Measurements from ENCODE around the gene C5orf22. TPM values are rescaled to one million over a fixed set of nuclear protein-coding genes. Genes with fewer than 3 reads are reported as not detected.
A peak's percentile ranks its signal among the peaks of the same experiment; 100 is the strongest.

The C5orf22 gene
- 54.0 and 61.6 TPM in 2 replicates for total RNA-seq (2014; rRNA removed; shearing (Covaris generic))

- peak within 1 kb of the TSS; percentile 65 for H3K27ac ChIP-seq
- H3K9me3 ChIP-seq (replicated peaks): no peaks in the 10 kb centered on the region
- peak within 1 kb of the TSS; percentile 87 for H3K4me3 ChIP-seq
- peaks cover 3% of the 10 kb centered on the region for H3K4me1 ChIP-seq
- peaks cover 48% of the 10 kb centered on the region for H3K36me3 ChIP-seq
- DNase-seq: peak; percentile 98 to 99
- no peaks in the 10 kb centered on the region for H3K27me3 ChIP-seq
These were observed at the start of gene C5orf22, which contains the start of gene DROSHA for GRCh38 chr5:31531888-31532547. TSS of gene C5orf22 (plus strand) at chr5:31532301. CDS start at chr5:31532393, 92 bp downstream. TSS of gene DROSHA (minus strand) at chr5:31532093. CDS start at chr5:31529059, 3,034 bp downstream.

- Histone ChIP-seq H3K4me1 (no peaks in the 10 kb centered on the region), H3K27ac (no peak overlapping the region), H3K27me3 (no peaks in the 10 kb centered on the region), H3K9me3 (replicated peaks) (no peaks in the 10 kb centered on the region), H3K36me3 (peaks cover 55% of the 10 kb centered on the region), H3K4me3 (no peak overlapping the region)
- DNase-seq: no peak
These were observed 46.5 kb upstream of the C5orf22 start for GRCh38 chr5:31485376-31486207.

GRCh38 chr5:31486441-31486840, 45.7 kb upstream of the C5orf22 start:
- Histone ChIP-seq H3K4me3 (no peak overlapping the region), H3K4me1 (no peaks in the 10 kb centered on the region), H3K27me3 (no peaks in the 10 kb centered on the region), H3K27ac (no peak overlapping the region), H3K9me3 (replicated peaks) (no peaks in the 10 kb centered on the region), H3K36me3 (peaks cover 53% of the 10 kb centered on the region)
- DNase-seq: no peak

GRCh38 chr5:31487506-31487905, 44.6 kb upstream of the C5orf22 start:
- no peak overlapping the region for H3K4me3 ChIP-seq
- H3K27ac ChIP-seq: no peak overlapping the region
- H3K4me1 ChIP-seq: no peaks in the 10 kb centered on the region
- no peaks in the 10 kb centered on the region for H3K9me3 ChIP-seq (replicated peaks)
- no peak for DNase-seq
- peaks cover 57% of the 10 kb centered on the region for H3K36me3 ChIP-seq
- H3K27me3 ChIP-seq: no peaks in the 10 kb centered on the region

GRCh38 chr5:31492869-31493268, 39.2 kb upstream of the C5orf22 start:
- H3K9me3 ChIP-seq (replicated peaks): no peaks in the 10 kb centered on the region
- H3K36me3 ChIP-seq: peaks cover 75% of the 10 kb centered on the region
- H3K27me3 ChIP-seq: no peaks in the 10 kb centered on the region
- H3K27ac ChIP-seq: no peak overlapping the region
- H3K4me1 ChIP-seq: no peaks in the 10 kb centered on the region
- no peak for DNase-seq
- no peak overlapping the region for H3K4me3 ChIP-seq

GRCh38 chr5:31495336-31495735, 36.8 kb upstream of the C5orf22 start:
- no peaks in the 10 kb centered on the region for H3K27me3 ChIP-seq
- no peak for DNase-seq
- H3K4me1 ChIP-seq: no peaks in the 10 kb centered on the region

GRCh38 chr5:31496301-31496700, 35.8 kb upstream of the C5orf22 start:
- no peak for DNase-seq
- Histone ChIP-seq H3K4me3 (no peak overlapping the region), H3K36me3 (peaks cover 86% of the 10 kb centered on the region)

More at GRCh38 chr5:31495336-31495735, 36.8 kb upstream of the C5orf22 start:
- Histone ChIP-seq H3K4me3 (no peak overlapping the region), H3K9me3 (replicated peaks) (no peaks in the 10 kb centered on the region), H3K36me3 (peaks cover 80% of the 10 kb centered on the region), H3K27ac (no peak overlapping the region)

GRCh38 chr5:31496891-31497290, 35.2 kb upstream of the C5orf22 start:
- no peak overlapping the region for H3K27ac ChIP-seq
- DNase-seq: no peak
- peaks cover 86% of the 10 kb centered on the region for H3K36me3 ChIP-seq
- no peaks in the 10 kb centered on the region for H3K9me3 ChIP-seq (replicated peaks)
- no peaks in the 10 kb centered on the region for H3K4me1 ChIP-seq
- H3K27me3 ChIP-seq: no peaks in the 10 kb centered on the region
- H3K4me3 ChIP-seq: no peak overlapping the region

More at GRCh38 chr5:31496301-31496700, 35.8 kb upstream of the C5orf22 start:
- Histone ChIP-seq H3K27me3 (no peaks in the 10 kb centered on the region), H3K4me1 (no peaks in the 10 kb centered on the region), H3K9me3 (replicated peaks) (no peaks in the 10 kb centered on the region), H3K27ac (no peak overlapping the region)

- no peak for DNase-seq
- no peaks in the 10 kb centered on the region for H3K9me3 ChIP-seq (replicated peaks)
- H3K36me3 ChIP-seq: peaks cover 81% of the 10 kb centered on the region
- H3K4me3 ChIP-seq: no peak overlapping the region
- no peaks in the 10 kb centered on the region for H3K27me3 ChIP-seq
- no peak overlapping the region for H3K27ac ChIP-seq
- H3K4me1 ChIP-seq: no peaks in the 10 kb centered on the region
These were observed 31.8 kb upstream of the C5orf22 start for GRCh38 chr5:31500256-31500655.

- Histone ChIP-seq H3K27ac (no peak overlapping the region), H3K27me3 (no peaks in the 10 kb centered on the region), H3K4me1 (no peaks in the 10 kb centered on the region), H3K4me3 (no peak overlapping the region), H3K36me3 (peaks cover 76% of the 10 kb centered on the region), H3K9me3 (replicated peaks) (no peaks in the 10 kb centered on the region)
- no peak for DNase-seq
These were observed 29.6 kb upstream of the C5orf22 start for GRCh38 chr5:31502506-31502905.

GRCh38 chr5:31504529-31504928, 27.6 kb upstream of the C5orf22 start:
- Histone ChIP-seq H3K27me3 (no peaks in the 10 kb centered on the region), H3K4me3 (no peak overlapping the region), H3K9me3 (replicated peaks) (no peaks in the 10 kb centered on the region), H3K27ac (no peak overlapping the region), H3K4me1 (no peaks in the 10 kb centered on the region), H3K36me3 (peaks cover 83% of the 10 kb centered on the region)
- no peak for DNase-seq

GRCh38 chr5:31511305-31511704, 20.8 kb upstream of the C5orf22 start:
- Histone ChIP-seq H3K36me3 (peaks cover 81% of the 10 kb centered on the region), H3K9me3 (replicated peaks) (no peaks in the 10 kb centered on the region), H3K4me1 (no peaks in the 10 kb centered on the region), H3K27ac (no peak overlapping the region), H3K4me3 (no peak overlapping the region), H3K27me3 (no peaks in the 10 kb centered on the region)
- no peak for DNase-seq

GRCh38 chr5:31516802-31517201, 15.3 kb upstream of the C5orf22 start:
- no peaks in the 10 kb centered on the region for H3K9me3 ChIP-seq (replicated peaks)
- H3K27me3 ChIP-seq: no peaks in the 10 kb centered on the region
- no peaks in the 10 kb centered on the region for H3K4me1 ChIP-seq
- H3K4me3 ChIP-seq: no peak overlapping the region
- no peak for DNase-seq
- no peak overlapping the region for H3K27ac ChIP-seq
- peaks cover 73% of the 10 kb centered on the region for H3K36me3 ChIP-seq

GRCh38 chr5:31523041-31523440, 9.1 kb upstream of the C5orf22 start:
- Histone ChIP-seq H3K4me3 (no peak overlapping the region), H3K36me3 (peaks cover 73% of the 10 kb centered on the region)

GRCh38 chr5:31530541-31531265, 1.4 kb upstream of the C5orf22 start:
- H3K4me1 ChIP-seq: peaks cover 3% of the 10 kb centered on the region
- H3K36me3 ChIP-seq: peaks cover 44% of the 10 kb centered on the region
- no peaks in the 10 kb centered on the region for H3K9me3 ChIP-seq (replicated peaks)
- peak overlapping the region; percentile 87 for H3K4me3 ChIP-seq
- H3K27me3 ChIP-seq: no peaks in the 10 kb centered on the region
- DNase-seq: no peak
- H3K27ac ChIP-seq: no peak overlapping the region

More at GRCh38 chr5:31523041-31523440, 9.1 kb upstream of the C5orf22 start:
- DNase-seq: no peak
- Histone ChIP-seq H3K27ac (no peak overlapping the region), H3K4me1 (no peaks in the 10 kb centered on the region), H3K27me3 (no peaks in the 10 kb centered on the region), H3K9me3 (replicated peaks) (no peaks in the 10 kb centered on the region)

Measured in SJCRH30 (cell line).